Measurements from ENCODE around the gene WSB1. TPM values are rescaled to one million over a fixed set of nuclear protein-coding genes. Genes with fewer than 3 reads are reported as not detected.

WSB1 gene
- total RNA-seq, 1 experiment from 2014 or later, result 35.1 TPM

DNA sequence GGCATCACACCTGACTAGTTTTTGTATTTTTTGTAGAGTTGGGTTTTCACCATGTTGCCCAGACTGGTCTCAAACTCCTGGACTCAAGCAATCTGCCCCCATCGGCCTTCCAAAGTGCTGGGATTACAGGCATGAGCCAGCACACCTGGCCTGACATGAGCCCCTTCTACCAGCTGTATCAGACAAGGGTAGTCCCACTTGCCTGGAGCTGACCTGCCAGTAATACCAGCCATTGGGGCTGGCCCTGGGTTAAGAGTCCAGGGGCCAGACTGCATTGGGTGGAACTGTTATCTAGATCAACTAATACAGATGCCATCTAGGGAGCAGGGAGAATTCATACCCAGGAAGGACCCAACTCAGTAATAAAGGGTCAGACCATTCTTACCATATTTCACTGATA is 28.1 kb downstream of the WSB1 start:
- Histone ChIP-seq H3F3A (ENCODE audit: low read length, unreplicated experiment) (no peaks in the 10 kb centered on the region), H3K27me3 (ENCODE audit: low read length) (no peaks in the 10 kb centered on the region), H3K9me2 (replicated peaks; ENCODE audit: low read length) (no peaks in the 10 kb centered on the region), H3K4me1 (ENCODE audit: insufficient read depth, low read length) (peaks cover 11% of the 10 kb centered on the region; the same call in 1 of the 2 replicates), H3K36me3 (ENCODE audit: low read depth, low read length) (no peaks in the 10 kb centered on the region), H3K4me2 (ENCODE audit: low read length) (no peak overlapping the region), H3K79me2 (ENCODE audit: low read length) (no peaks in the 10 kb centered on the region), H3K4me3 (ENCODE audit: low read length) (no peak overlapping the region), H3K27ac (ENCODE audit: low read length) (no peak overlapping the region), H3K9ac (ENCODE audit: low read length) (no peak overlapping the region), H3K9me3 (ENCODE audit: low read length) (no peaks in the 10 kb centered on the region), H4K20me1 (ENCODE audit: low read length) (no peaks in the 10 kb centered on the region), H2AFZ (ENCODE audit: low read length) (no peak overlapping the region)
- intact Hi-C loops (cut with micrococcal nuclease), result no loop called here
- ChIA-PET CTCF (no interaction called here), POLR2A (ENCODE audit: unreplicated experiment) (no interaction called here)
- BruUV-seq (replicated peaks), result no TSS peak
- TF ChIP-seq EZH2phosphoT487 (IDR thresholded peaks at IDR 0.05; ENCODE audit: borderline replicate concordance, low read length), result no peak
- TF ChIP-seq, protein P1, sequence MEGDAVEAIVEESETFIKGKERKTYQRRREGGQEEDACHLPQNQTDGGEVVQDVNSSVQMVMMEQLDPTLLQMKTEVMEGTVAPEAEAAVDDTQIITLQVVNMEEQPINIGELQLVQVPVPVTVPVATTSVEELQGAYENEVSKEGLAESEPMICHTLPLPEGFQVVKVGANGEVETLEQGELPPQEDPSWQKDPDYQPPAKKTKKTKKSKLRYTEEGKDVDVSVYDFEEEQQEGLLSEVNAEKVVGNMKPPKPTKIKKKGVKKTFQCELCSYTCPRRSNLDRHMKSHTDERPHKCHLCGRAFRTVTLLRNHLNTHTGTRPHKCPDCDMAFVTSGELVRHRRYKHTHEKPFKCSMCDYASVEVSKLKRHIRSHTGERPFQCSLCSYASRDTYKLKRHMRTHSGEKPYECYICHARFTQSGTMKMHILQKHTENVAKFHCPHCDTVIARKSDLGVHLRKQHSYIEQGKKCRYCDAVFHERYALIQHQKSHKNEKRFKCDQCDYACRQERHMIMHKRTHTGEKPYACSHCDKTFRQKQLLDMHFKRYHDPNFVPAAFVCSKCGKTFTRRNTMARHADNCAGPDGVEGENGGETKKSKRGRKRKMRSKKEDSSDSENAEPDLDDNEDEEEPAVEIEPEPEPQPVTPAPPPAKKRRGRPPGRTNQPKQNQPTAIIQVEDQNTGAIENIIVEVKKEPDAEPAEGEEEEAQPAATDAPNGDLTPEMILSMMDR (conservative IDR thresholded peaks at IDR 0.05; ENCODE audit: low read depth, low read length), result no peak
- DNase-seq (no peak), ATAC-seq (no peak)

DNA sequence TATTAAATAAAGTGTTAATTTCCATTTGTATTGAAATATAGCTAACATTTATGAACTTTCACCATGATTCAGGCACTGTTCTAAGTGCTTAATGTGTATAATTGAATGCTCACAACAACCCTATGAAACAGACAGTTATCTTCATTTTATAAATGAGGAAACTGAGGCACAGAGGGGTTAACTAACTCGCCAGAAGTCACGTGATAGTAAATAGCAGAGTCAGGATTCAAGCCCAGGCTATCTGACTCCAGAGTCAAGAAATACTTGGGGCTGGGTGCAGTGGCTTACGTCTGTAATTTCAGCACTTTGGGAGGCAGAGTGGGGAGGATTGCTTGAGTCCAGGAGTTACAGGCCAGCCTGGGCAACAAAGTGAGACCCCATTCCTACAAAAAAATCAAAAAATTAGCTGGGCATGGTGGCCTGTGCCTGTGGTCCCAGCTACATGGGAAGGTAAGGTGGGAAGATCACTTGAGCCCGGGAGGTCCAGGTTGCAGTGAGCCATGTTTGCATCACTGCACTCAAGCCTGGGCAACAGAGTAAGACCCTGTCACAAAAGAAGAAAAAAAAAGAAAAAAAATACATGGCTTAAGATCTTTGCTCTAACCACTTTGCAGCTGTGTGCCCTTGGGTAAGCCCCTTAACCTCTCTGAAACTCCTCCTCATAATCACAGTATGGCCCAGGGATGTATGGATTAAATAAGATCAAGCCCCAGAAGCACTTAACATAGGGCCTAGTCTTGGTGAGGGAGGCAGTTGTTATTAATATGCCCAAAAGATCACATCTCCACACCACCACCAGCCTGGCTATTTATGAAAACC is 29.0 kb downstream of the WSB1 start:
- intact Hi-C loops (cut with micrococcal nuclease), result no loop called here
- Histone ChIP-seq H3K27me3 (ENCODE audit: low read length) (no peaks in the 10 kb centered on the region), H4K20me1 (ENCODE audit: low read length) (no peaks in the 10 kb centered on the region), H3K27ac (ENCODE audit: low read length) (no peak overlapping the region), H3K4me3 (ENCODE audit: low read length) (no peak overlapping the region), H2AFZ (ENCODE audit: low read length) (no peak overlapping the region), H3K4me2 (ENCODE audit: low read length) (no peak overlapping the region), H3K4me1 (ENCODE audit: insufficient read depth, low read length) (peaks cover 11% of the 10 kb centered on the region; the same call in 1 of the 2 replicates), H3K79me2 (ENCODE audit: low read length) (no peaks in the 10 kb centered on the region), H3F3A (ENCODE audit: low read length, unreplicated experiment) (no peaks in the 10 kb centered on the region), H3K36me3 (ENCODE audit: low read depth, low read length) (no peaks in the 10 kb centered on the region), H3K9me3 (ENCODE audit: low read length) (no peaks in the 10 kb centered on the region), H3K9ac (ENCODE audit: low read length) (no peak overlapping the region), H3K9me2 (replicated peaks; ENCODE audit: low read length) (no peaks in the 10 kb centered on the region)
- TF ChIP-seq, protein P1 (conservative IDR thresholded peaks at IDR 0.05; ENCODE audit: low read depth, low read length), result no peak
- TF ChIP-seq EZH2phosphoT487 (IDR thresholded peaks at IDR 0.05; ENCODE audit: borderline replicate concordance, low read length), result no peak
- TF ChIP-seq EZH2 (IDR thresholded peaks at IDR 0.05; ENCODE audit: low read length, unreplicated experiment), result no peak
- DNase-seq (no peak), ATAC-seq (no peak)
- CTCF ChIA-PET, result interaction anchor here (0.6 kb wide), 1 partner anchor 28 kb away, joined by 4 read pairs; no protein-coding TSS in a partner anchor
- no TSS peak for BruUV-seq (replicated peaks)
- POLR2A ChIA-PET (ENCODE audit: unreplicated experiment), result no interaction called here
